Fibroblast of skin of scalp (primary cell): ENCODE measurements around the gene ABCB7.
A peak's percentile ranks its signal among the peaks of the same experiment; 100 is the strongest.
"Not testable (repeated sequence)": the region's sequence is repeated elsewhere in the genome, so short reads cannot be mapped to it uniquely, and the experiment has no call there.

Experiments used
- DNase-seq: peaks from one replicate; pipeline ENCODE4 v3.0.0-alpha.2; 2013

ABCB7 gene

GRCh38 chrX:75096331-75096730 lies 59.8 kb downstream of the ABCB7 start:
- no peak for DNase-seq

- DNase-seq: no peak
These were observed 69.3 kb downstream of the ABCB7 start for GRCh38 chrX:75086731-75087195.

GRCh38 chrX:75084757-75085156 lies 71.3 kb downstream of the ABCB7 start:
- no peak for DNase-seq

GRCh38 chrX:75076429-75076828 lies 79.7 kb downstream of the ABCB7 start:
- no peak for DNase-seq

- DNase-seq: no peak
These were observed 81.6 kb downstream of the ABCB7 start for GRCh38 chrX:75074475-75074874.

GRCh38 chrX:75071334-75071733 lies 84.7 kb downstream of the ABCB7 start:
- DNase-seq: no peak

GRCh38 chrX:75067931-75068330 lies 88.2 kb downstream of the ABCB7 start:
- DNase-seq: no peak

- no peak for DNase-seq
These were observed 94.4 kb downstream of the ABCB7 start for GRCh38 chrX:75061701-75062100.

- DNase-seq: no peak
These were observed 105.0 kb downstream of the ABCB7 start for GRCh38 chrX:75051047-75051446.

- no peak for DNase-seq
These were observed 110.7 kb downstream of the ABCB7 start for GRCh38 chrX:75045369-75045768.

- not testable (repeated sequence) for DNase-seq
These were observed 111.9 kb downstream of the ABCB7 start for GRCh38 chrX:75044142-75044541.

- DNase-seq: peak; percentile 4
These were observed 117.2 kb downstream of the ABCB7 start for GRCh38 chrX:75038925-75039324.
